ENCODE results near the gene NTN1. TPM values are rescaled to one million over a fixed set of nuclear protein-coding genes. Genes with fewer than 3 reads are reported as not detected.

Gene NTN1
- total RNA-seq, 4 donors from 2014 or later, result 15.9 to 31.0 (median 25.0) TPM

GRCh38 chr17:9285602-9286427, 264.5 kb downstream of the NTN1 start:
- no peaks in the 10 kb centered on the region for H3K36me3 ChIP-seq
- no peaks in the 10 kb centered on the region for H3K27me3 ChIP-seq
- H3K27ac ChIP-seq, result peak overlapping the region in 2 of 4 donors; percentile 18 to 25
- peaks cover 0 to 16% (median 4%) of the 10 kb centered on the region in 4 donors for H3K4me1 ChIP-seq
- TF ChIP-seq POLR2A (IDR thresholded peaks at IDR 0.05) (no peak), EP300 (IDR thresholded peaks at IDR 0.05) (peak in 1 of 2 donors; percentile 26)
- TF ChIP-seq, protein P1, sequence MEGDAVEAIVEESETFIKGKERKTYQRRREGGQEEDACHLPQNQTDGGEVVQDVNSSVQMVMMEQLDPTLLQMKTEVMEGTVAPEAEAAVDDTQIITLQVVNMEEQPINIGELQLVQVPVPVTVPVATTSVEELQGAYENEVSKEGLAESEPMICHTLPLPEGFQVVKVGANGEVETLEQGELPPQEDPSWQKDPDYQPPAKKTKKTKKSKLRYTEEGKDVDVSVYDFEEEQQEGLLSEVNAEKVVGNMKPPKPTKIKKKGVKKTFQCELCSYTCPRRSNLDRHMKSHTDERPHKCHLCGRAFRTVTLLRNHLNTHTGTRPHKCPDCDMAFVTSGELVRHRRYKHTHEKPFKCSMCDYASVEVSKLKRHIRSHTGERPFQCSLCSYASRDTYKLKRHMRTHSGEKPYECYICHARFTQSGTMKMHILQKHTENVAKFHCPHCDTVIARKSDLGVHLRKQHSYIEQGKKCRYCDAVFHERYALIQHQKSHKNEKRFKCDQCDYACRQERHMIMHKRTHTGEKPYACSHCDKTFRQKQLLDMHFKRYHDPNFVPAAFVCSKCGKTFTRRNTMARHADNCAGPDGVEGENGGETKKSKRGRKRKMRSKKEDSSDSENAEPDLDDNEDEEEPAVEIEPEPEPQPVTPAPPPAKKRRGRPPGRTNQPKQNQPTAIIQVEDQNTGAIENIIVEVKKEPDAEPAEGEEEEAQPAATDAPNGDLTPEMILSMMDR (IDR thresholded peaks at IDR 0.05), result no peak
- DNase-seq (ENCODE audit: low spot score in 2 of 2), result no peak
- no peaks in the 10 kb centered on the region for H3K9me3 ChIP-seq
- peak overlapping the region in 1 of 4 donors; percentile 5 for H3K4me3 ChIP-seq
- 44 to 46% methylated on average over 14 of the region's 14 CpGs for WGBS, 2 donors

- H3K4me1 ChIP-seq, result peaks cover 0 to 16% (median 4%) of the 10 kb centered on the region in 4 donors
- no peaks in the 10 kb centered on the region for H3K27me3 ChIP-seq
- no peak for DNase-seq (ENCODE audit: low spot score in 2 of 2)
- H3K4me3 ChIP-seq, result peak overlapping the region in 1 of 4 donors; percentile 5
- no peaks in the 10 kb centered on the region for H3K9me3 ChIP-seq
- peak overlapping the region in 1 of 4 donors; percentile 18 for H3K27ac ChIP-seq
- 33 to 48% methylated on average over 7 of the region's 7 CpGs for WGBS, 2 donors
- TF ChIP-seq, protein P1 (IDR thresholded peaks at IDR 0.05), result no peak
- TF ChIP-seq POLR2A (IDR thresholded peaks at IDR 0.05) (no peak), EP300 (IDR thresholded peaks at IDR 0.05) (no peak)
- no peaks in the 10 kb centered on the region for H3K36me3 ChIP-seq
Measured at GRCh38 chr17:9286434-9286833, 265.1 kb downstream of the NTN1 start.

DNA sequence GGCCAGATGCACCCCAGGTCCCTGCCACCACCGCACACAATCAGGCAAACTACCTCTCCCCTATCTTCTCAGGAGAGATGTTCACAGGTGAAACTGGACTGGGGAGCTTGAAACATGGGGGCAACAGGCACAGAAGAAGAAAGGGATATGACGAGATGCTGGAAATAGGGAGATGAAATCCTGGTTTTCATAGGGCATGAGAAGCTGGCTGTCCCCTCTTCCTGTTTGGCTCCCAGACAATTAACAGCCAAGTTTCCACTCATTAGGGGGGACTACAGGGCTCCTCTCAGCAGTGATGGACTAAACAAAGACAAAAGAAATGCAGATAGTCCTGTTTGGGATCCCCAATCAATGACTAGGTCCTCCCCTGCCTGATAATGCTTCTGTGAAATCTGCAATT, 266.0 kb downstream of the NTN1 start:
- no peaks in the 10 kb centered on the region for H3K9me3 ChIP-seq
- H3K27ac ChIP-seq, result no peak overlapping the region
- H3K4me1 ChIP-seq, result peaks cover 0 to 21% (median 7%) of the 10 kb centered on the region in 4 donors
- H3K4me3 ChIP-seq, result no peak overlapping the region
- 84 to 87% methylated on average over 2 of the region's 2 CpGs for WGBS, 2 donors
- TF ChIP-seq POLR2A (IDR thresholded peaks at IDR 0.05) (no peak), EP300 (IDR thresholded peaks at IDR 0.05) (no peak)
- TF ChIP-seq, protein P1 (IDR thresholded peaks at IDR 0.05), result no peak
- no peak for DNase-seq (ENCODE audit: low spot score in 2 of 2)
- H3K27me3 ChIP-seq, result no peaks in the 10 kb centered on the region
- no peaks in the 10 kb centered on the region for H3K36me3 ChIP-seq

GRCh38 chr17:9290226-9290613, 268.9 kb downstream of the NTN1 start:
- DNase-seq (ENCODE audit: low spot score in 2 of 2), result no peak
- Histone ChIP-seq H3K4me1 (peaks cover 0 to 23% (median 6%) of the 10 kb centered on the region in 4 donors), H3K27me3 (no peaks in the 10 kb centered on the region), H3K36me3 (no peaks in the 10 kb centered on the region), H3K9me3 (no peaks in the 10 kb centered on the region), H3K27ac (no peak overlapping the region), H3K4me3 (no peak overlapping the region)
- 74 to 84% methylated on average over 7 of the region's 7 CpGs for WGBS, 2 donors
- no peak for TF ChIP-seq EP300 (IDR thresholded peaks at IDR 0.05)
- TF ChIP-seq, protein P1 (IDR thresholded peaks at IDR 0.05), result no peak
- no peak for TF ChIP-seq POLR2A (IDR thresholded peaks at IDR 0.05)

DNA sequence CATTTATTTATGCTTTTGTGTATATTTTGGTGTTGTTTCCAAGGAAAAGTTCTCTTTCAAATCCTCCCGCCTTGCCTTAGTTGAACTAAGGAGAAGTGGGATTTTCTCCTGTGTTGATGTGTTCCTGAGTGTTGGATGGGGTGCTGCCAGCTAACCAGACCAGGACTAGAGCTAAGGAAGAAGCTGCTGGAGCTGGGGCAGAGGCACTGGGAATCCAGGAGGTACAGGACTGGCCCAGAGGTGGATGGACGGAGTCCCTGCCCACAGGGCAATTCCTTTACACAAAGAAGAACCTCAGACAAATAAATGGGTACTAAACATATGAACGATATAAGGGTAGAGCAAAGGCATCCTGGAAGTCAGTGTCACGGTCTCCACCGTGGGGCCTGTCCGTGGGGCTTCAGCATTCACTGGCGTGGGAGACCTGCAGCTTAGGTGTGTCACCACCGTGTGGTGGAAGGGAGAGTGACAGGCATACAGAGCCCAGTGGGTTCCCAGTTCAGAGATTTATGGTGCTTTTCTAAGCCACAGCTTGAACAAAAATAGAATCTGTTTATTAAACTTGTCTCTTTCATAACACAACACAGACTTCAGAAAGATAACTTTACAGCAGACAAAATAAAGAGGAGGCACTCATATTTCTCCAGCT, 270.7 kb downstream of the NTN1 start:
- Histone ChIP-seq H3K4me3 (no peak overlapping the region), H3K4me1 (peaks cover 0 to 13% (median 3%) of the 10 kb centered on the region in 4 donors), H3K9me3 (no peaks in the 10 kb centered on the region), H3K36me3 (no peaks in the 10 kb centered on the region), H3K27ac (peak overlapping the region in 3 of 4 donors; percentile 6 to 62 (median 12)), H3K27me3 (no peaks in the 10 kb centered on the region)
- TF ChIP-seq, protein P1 (IDR thresholded peaks at IDR 0.05), result peak; percentile 42 to 73 (median 60)
- TF ChIP-seq POLR2A (IDR thresholded peaks at IDR 0.05), result no peak
- DNase-seq (ENCODE audit: low spot score in 2 of 2), result peak; percentile 32 to 38
- WGBS, 2 donors, result 40% methylated on average over 8 of the region's 8 CpGs
